HFFc6 (cell line): Measurements from ENCODE around the gene ABCA7. TPM values are rescaled to one million over a fixed set of nuclear protein-coding genes. Genes with fewer than 3 reads are reported as not detected.

Experiments
- DNase-seq: peaks from one replicate; pipeline ENCODE4 v3.0.0-alpha.2; 2018
- H3K27ac Mint-ChIP-seq: 2 replicates; pipeline ENCODE4 v1.8.0; 2020; ENCODE audit warnings: mild to moderate bottlenecking, mixed read lengths
- H3K27me3 Mint-ChIP-seq: 2 replicates; pipeline ENCODE4 v1.8.0; 2021; ENCODE audit warnings: mild to moderate bottlenecking, moderate library complexity, mixed read lengths; ENCODE audit not compliant: insufficient read depth
- H3K36me3 Mint-ChIP-seq: 2 replicates; pipeline ENCODE4 v1.8.0; 2021; ENCODE audit warnings: low read depth, mixed read lengths
- H3K4me1 Mint-ChIP-seq: 2 replicates; pipeline ENCODE4 v1.8.0; 2020; ENCODE audit warnings: low read depth, mixed read lengths
- H3K4me3 Mint-ChIP-seq: 2 replicates; pipeline ENCODE4 v1.8.0; 2020; ENCODE audit warnings: mild to moderate bottlenecking, moderate library complexity, mixed read lengths
- H3K9me3 Mint-ChIP-seq: 2 replicates; pipeline ENCODE4 v1.8.0; 2020; ENCODE audit warnings: mild to moderate bottlenecking, mixed read lengths
- CTCF ChIP-seq: fragments of 200-600 bp; sonication (generic); IDR thresholded peaks from 2 replicates; pipeline ENCODE4 v1.5.0; 2021; ENCODE audit warnings: antibody characterized with exemption, mild to moderate bottlenecking
- total RNA-seq, 6 experiments: library from RNA; stranded (reverse); fragmentation: NEBNext Ultra II Directional; extraction: Animal tissue kit (Norgen Biotek cat#: 25700); gene quantifications; 2 replicates in 1 of 6; 3 replicates in 5 of 6; pipeline ENCODE4 v1.2.3, GENCODE V29; 2021

ABCA7 gene
- total RNA-seq, 6 experiments from 2014 or later: 4.6 to 8.1 (median 6.6) TPM

- Mint-ChIP-seq H3K36me3 (peaks cover 1% of the 10 kb centered on the region), H3K9me3 (peaks cover 12% of the 10 kb centered on the region; the same call in 1 of the 2 replicates), H3K4me3 (no peak overlapping the region), H3K27me3 (peaks cover 28% of the 10 kb centered on the region), H3K27ac (no peak overlapping the region), H3K4me1 (peaks cover 32% of the 10 kb centered on the region)
- TF ChIP-seq CTCF: no peak
- DNase-seq: no peak
Observed at GRCh38 chr19:1042689-1043511, 3.0 kb downstream of the ABCA7 start.

- no peak for TF ChIP-seq CTCF
- peaks cover 12% of the 10 kb centered on the region for H3K4me1 Mint-ChIP-seq
- H3K27ac Mint-ChIP-seq: no peak overlapping the region
- H3K9me3 Mint-ChIP-seq: peaks cover 7% of the 10 kb centered on the region; the same call in 1 of the 2 replicates
- peak; percentile 25 for DNase-seq
- H3K36me3 Mint-ChIP-seq: no peaks in the 10 kb centered on the region
- peaks cover 14% of the 10 kb centered on the region for H3K27me3 Mint-ChIP-seq
- no peak overlapping the region for H3K4me3 Mint-ChIP-seq
Observed at GRCh38 chr19:1045247-1045603, 5.3 kb downstream of the ABCA7 start.

- no peak for TF ChIP-seq CTCF
- Mint-ChIP-seq H3K27ac (no peak overlapping the region), H3K36me3 (no peaks in the 10 kb centered on the region), H3K4me1 (peaks cover 2% of the 10 kb centered on the region; the same call in 1 of the 2 replicates), H3K27me3 (peaks cover 4% of the 10 kb centered on the region), H3K9me3 (peaks cover 6% of the 10 kb centered on the region; the same call in 1 of the 2 replicates), H3K4me3 (no peak overlapping the region)
- no peak for DNase-seq
Observed at GRCh38 chr19:1046117-1046626, 6.3 kb downstream of the ABCA7 start.

- Mint-ChIP-seq H3K4me1 (no peaks in the 10 kb centered on the region), H3K27ac (no peak overlapping the region), H3K27me3 (peaks cover 1% of the 10 kb centered on the region), H3K36me3 (no peaks in the 10 kb centered on the region), H3K9me3 (peaks cover 6% of the 10 kb centered on the region; the same call in 1 of the 2 replicates), H3K4me3 (no peak overlapping the region)
- DNase-seq: no peak
- TF ChIP-seq CTCF: no peak
Observed at GRCh38 chr19:1046836-1047695, 7.2 kb downstream of the ABCA7 start.

GRCh38 chr19:1047696-1048147, 7.8 kb downstream of the ABCA7 start:
- H3K4me3 Mint-ChIP-seq: no peak overlapping the region

More at GRCh38 chr19:1047696-1048147, 7.8 kb downstream of the ABCA7 start:
- Mint-ChIP-seq H3K27me3 (peaks cover 1% of the 10 kb centered on the region), H3K36me3 (no peaks in the 10 kb centered on the region), H3K27ac (no peak overlapping the region), H3K4me1 (no peaks in the 10 kb centered on the region), H3K9me3 (peaks cover 6% of the 10 kb centered on the region; the same call in 1 of the 2 replicates)
- DNase-seq: no peak
- TF ChIP-seq CTCF: no peak
